22Rv1 (cell line): ENCODE results near the gene TMEM254.

ENCODE experiments used
- CTCF ChIP-seq: fragments of 450-650 bp; IDR thresholded peaks from 2 replicates; pipeline ENCODE4 v1.5.1; 2017; ENCODE audit warnings: mild to moderate bottlenecking
- ZFX ChIP-seq: fragments of 450-650 bp; IDR thresholded peaks from 2 replicates; pipeline ENCODE4 v1.6.1; 2017; ENCODE audit warnings: antibody characterized with exemption, borderline replicate concordance

GRCh38 chr10:80055760-80056159 is 22.7 kb upstream of the TMEM254 start:
- no peak for TF ChIP-seq CTCF
- TF ChIP-seq ZFX, result no peak
